Measurements from ENCODE around the gene NHSL1. TPM values are rescaled to one million over a fixed set of nuclear protein-coding genes. Genes with fewer than 3 reads are reported as not detected.

The NHSL1 gene
- polyA plus RNA-seq, 4 donors, result 11.3 to 71.0 (median 23.8) TPM

DNA sequence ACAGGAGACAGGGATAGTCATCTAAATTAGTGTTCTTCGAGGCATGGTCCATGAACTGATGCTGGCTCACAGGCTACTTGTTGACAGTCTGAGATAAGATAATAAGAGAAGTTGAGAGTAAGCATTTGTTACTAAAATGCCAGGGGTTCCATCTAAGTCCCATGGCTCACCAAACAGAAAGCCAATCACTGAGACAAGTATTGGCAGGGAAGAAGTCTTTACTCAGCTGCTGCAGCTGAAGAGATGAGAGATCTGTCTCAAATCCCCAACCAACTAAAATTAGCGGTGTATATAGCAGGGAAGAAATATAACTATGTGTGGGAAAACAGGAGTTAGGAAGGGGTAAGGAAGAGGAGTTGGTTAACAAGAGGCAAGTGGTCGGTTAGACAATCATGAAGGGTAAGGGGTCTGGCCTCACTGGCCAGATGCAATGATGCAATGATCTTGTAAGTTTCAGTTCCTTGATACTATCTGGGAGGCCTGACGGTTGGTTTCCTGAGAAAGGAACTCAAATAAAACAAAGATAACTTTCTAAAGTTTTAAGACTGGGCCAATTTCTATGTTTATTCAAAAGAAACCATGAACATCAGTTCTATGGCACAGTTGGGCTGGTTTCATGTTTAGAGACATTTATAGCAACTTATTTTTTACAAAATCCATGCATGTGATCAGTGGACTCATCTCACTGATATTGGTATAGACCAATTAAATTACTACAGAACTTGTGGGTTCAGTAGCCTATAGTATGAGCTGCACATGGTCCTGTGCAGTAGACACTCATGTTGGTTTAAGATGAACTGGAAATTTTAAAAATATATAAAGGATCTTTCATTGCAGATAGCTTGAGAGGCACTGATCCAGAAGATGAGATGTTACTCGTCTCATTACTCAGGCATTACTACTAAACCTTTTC lies 105.2 kb downstream of the NHSL1 start:
- no peak for DNase-seq
- H3K4me1 ChIP-seq (ENCODE audit: control insufficient read depth in 3 of 3, insufficient read depth in 2 of 3, low read depth in 1 of 3, low read length in 2 of 3), result no peaks in the 10 kb centered on the region
- H3K36me3 ChIP-seq (ENCODE audit: control insufficient read depth in 3 of 3, insufficient read depth in 2 of 3, low read depth in 1 of 3, low read length in 3 of 3), result no peaks in the 10 kb centered on the region
- FAIRE-seq, result no peak
- WGBS, 3 donors, result 76 to 84% (median 81%) methylated on average over 5 of the region's 5 CpGs
- H3K27me3 ChIP-seq (ENCODE audit: control insufficient read depth in 3 of 3, insufficient read depth in 3 of 3, low read length in 3 of 3), result no peaks in the 10 kb centered on the region
- H3K27ac ChIP-seq (ENCODE audit: low read depth in 1 of 3, low read length in 2 of 3), result no peak overlapping the region
- no peak overlapping the region for H3K4me3 ChIP-seq (ENCODE audit: low read depth in 1 of 3, low read length in 3 of 3)
- H3K9me3 ChIP-seq (ENCODE audit: control insufficient read depth in 2 of 2, insufficient read depth in 1 of 2, low read depth in 1 of 2, low read length in 1 of 2), result no peaks in the 10 kb centered on the region

- Histone ChIP-seq H3K4me3 (ENCODE audit: low read depth in 1 of 3, low read length in 3 of 3) (no peak overlapping the region), H3K27ac (ENCODE audit: low read depth in 1 of 3, low read length in 2 of 3) (no peak overlapping the region), H3K36me3 (ENCODE audit: control insufficient read depth in 3 of 3, insufficient read depth in 2 of 3, low read depth in 1 of 3, low read length in 3 of 3) (peaks cover 0 to 2% (median 0%) of the 10 kb centered on the region in 3 donors), H3K27me3 (ENCODE audit: control insufficient read depth in 3 of 3, insufficient read depth in 3 of 3, low read length in 3 of 3) (no peaks in the 10 kb centered on the region), H3K4me1 (ENCODE audit: control insufficient read depth in 3 of 3, insufficient read depth in 2 of 3, low read depth in 1 of 3, low read length in 2 of 3) (no peaks in the 10 kb centered on the region), H3K9me3 (ENCODE audit: control insufficient read depth in 2 of 2, insufficient read depth in 1 of 2, low read depth in 1 of 2, low read length in 1 of 2) (no peaks in the 10 kb centered on the region)
- DNase-seq, result no peak
- no peak for FAIRE-seq
- 81 to 89% (median 89%) methylated on average over 5 of the region's 5 CpGs for WGBS, 3 donors
Measured at GRCh38 chr6:138389551-138389950, 109.7 kb downstream of the NHSL1 start.

DNA sequence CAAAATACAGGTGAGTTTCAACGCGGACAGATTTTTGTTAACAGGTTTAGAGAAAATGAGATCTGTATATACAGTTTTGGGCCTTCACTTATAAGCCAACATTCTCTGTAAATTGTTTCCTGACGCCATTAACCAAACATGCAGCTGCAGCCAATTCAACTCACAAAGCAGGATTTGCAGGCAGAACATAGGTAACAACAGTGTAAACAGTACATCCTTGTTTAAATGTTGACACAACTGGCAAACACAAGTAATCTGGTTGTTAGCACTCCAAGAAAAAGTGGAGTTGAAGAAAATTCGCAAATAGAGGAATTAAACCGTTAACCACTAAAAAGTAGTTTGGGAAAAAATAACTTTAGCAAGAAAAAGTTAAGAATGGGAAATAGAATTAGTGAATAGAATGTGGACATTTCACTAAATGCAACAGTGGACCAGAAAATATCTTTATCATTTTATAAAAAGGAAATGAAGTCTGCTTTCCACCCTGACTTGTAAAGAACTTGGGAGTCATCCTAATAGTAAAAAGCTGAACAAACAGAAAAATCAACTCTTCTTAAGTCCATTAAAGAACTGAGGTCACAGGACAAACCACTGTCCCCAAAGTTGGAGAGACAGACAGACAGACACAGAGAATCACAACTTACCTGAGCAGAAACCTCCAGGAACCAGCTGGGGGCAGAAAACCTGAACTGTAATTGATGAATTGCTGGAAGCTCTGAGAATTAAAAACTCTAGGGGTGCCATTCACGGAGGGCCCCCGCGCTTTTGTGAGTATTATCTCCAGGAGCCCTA lies 111.5 kb downstream of the NHSL1 start:
- no peaks in the 10 kb centered on the region for H3K9me3 ChIP-seq (ENCODE audit: control insufficient read depth in 2 of 2, insufficient read depth in 1 of 2, low read depth in 1 of 2, low read length in 1 of 2)
- H3K27ac ChIP-seq (ENCODE audit: low read depth in 1 of 3, low read length in 2 of 3), result no peak overlapping the region
- no peaks in the 10 kb centered on the region for H3K27me3 ChIP-seq (ENCODE audit: control insufficient read depth in 3 of 3, insufficient read depth in 3 of 3, low read length in 3 of 3)
- peaks cover 0 to 2% (median 0%) of the 10 kb centered on the region in 3 donors for H3K36me3 ChIP-seq (ENCODE audit: control insufficient read depth in 3 of 3, insufficient read depth in 2 of 3, low read depth in 1 of 3, low read length in 3 of 3)
- FAIRE-seq (no peak), DNase-seq (no peak)
- 83 to 87% (median 83%) methylated on average over 8 of the region's 8 CpGs for WGBS, 3 donors
- H3K4me3 ChIP-seq (ENCODE audit: low read depth in 1 of 3, low read length in 3 of 3), result no peak overlapping the region
- H3K4me1 ChIP-seq (ENCODE audit: control insufficient read depth in 3 of 3, insufficient read depth in 2 of 3, low read depth in 1 of 3, low read length in 2 of 3), result no peaks in the 10 kb centered on the region

DNA sequence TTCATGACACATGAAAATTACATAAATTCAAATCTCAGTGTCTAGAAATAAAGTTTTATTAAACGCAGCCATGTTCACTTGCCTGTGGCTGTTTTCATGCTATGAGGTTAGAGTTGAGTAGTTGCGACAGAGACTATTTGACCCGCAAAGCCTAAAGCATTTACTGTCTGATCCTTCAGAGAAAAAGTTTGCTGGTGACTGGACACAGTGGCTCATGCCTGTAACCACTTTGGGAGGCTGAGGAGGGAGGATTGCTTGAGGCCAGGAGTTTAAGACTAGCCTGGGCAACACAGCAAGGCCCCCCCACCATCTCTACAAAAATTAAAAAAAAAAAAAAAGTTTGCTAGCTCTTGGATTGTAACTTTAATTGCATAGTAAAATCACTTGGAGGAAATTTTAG lies 112.4 kb downstream of the NHSL1 start:
- no peak for FAIRE-seq
- 95 to 98% (median 95%) methylated on average over 3 of the region's 3 CpGs for WGBS, 3 donors

GRCh38 chr6:138383776-138384175 lies 115.5 kb downstream of the NHSL1 start:
- Histone ChIP-seq H3K4me1 (ENCODE audit: control insufficient read depth in 3 of 3, insufficient read depth in 2 of 3, low read depth in 1 of 3, low read length in 2 of 3) (no peaks in the 10 kb centered on the region), H3K27ac (ENCODE audit: low read depth in 1 of 3, low read length in 2 of 3) (no peak overlapping the region), H3K9me3 (ENCODE audit: control insufficient read depth in 2 of 2, insufficient read depth in 1 of 2, low read depth in 1 of 2, low read length in 1 of 2) (no peaks in the 10 kb centered on the region), H3K4me3 (ENCODE audit: low read depth in 1 of 3, low read length in 3 of 3) (no peak overlapping the region), H3K36me3 (ENCODE audit: control insufficient read depth in 3 of 3, insufficient read depth in 2 of 3, low read depth in 1 of 3, low read length in 3 of 3) (peaks cover 0 to 2% (median 0%) of the 10 kb centered on the region in 3 donors), H3K27me3 (ENCODE audit: control insufficient read depth in 3 of 3, insufficient read depth in 3 of 3, low read length in 3 of 3) (no peaks in the 10 kb centered on the region)
- FAIRE-seq (no peak), DNase-seq (no peak)
- 73 to 78% (median 77%) methylated on average over 3 of the region's 3 CpGs for WGBS, 3 donors

More for the DNA sequence above, 112.4 kb downstream of the NHSL1 start:
- H3K27me3 ChIP-seq (ENCODE audit: control insufficient read depth in 3 of 3, insufficient read depth in 3 of 3, low read length in 3 of 3), result no peaks in the 10 kb centered on the region
- DNase-seq, result no peak
- no peaks in the 10 kb centered on the region for H3K9me3 ChIP-seq (ENCODE audit: control insufficient read depth in 2 of 2, insufficient read depth in 1 of 2, low read depth in 1 of 2, low read length in 1 of 2)
- no peak overlapping the region for H3K27ac ChIP-seq (ENCODE audit: low read depth in 1 of 3, low read length in 2 of 3)
- peaks cover 0 to 2% (median 0%) of the 10 kb centered on the region in 3 donors for H3K36me3 ChIP-seq (ENCODE audit: control insufficient read depth in 3 of 3, insufficient read depth in 2 of 3, low read depth in 1 of 3, low read length in 3 of 3)
- H3K4me1 ChIP-seq (ENCODE audit: control insufficient read depth in 3 of 3, insufficient read depth in 2 of 3, low read depth in 1 of 3, low read length in 2 of 3), result no peaks in the 10 kb centered on the region
- no peak overlapping the region for H3K4me3 ChIP-seq (ENCODE audit: low read depth in 1 of 3, low read length in 3 of 3)

DNA sequence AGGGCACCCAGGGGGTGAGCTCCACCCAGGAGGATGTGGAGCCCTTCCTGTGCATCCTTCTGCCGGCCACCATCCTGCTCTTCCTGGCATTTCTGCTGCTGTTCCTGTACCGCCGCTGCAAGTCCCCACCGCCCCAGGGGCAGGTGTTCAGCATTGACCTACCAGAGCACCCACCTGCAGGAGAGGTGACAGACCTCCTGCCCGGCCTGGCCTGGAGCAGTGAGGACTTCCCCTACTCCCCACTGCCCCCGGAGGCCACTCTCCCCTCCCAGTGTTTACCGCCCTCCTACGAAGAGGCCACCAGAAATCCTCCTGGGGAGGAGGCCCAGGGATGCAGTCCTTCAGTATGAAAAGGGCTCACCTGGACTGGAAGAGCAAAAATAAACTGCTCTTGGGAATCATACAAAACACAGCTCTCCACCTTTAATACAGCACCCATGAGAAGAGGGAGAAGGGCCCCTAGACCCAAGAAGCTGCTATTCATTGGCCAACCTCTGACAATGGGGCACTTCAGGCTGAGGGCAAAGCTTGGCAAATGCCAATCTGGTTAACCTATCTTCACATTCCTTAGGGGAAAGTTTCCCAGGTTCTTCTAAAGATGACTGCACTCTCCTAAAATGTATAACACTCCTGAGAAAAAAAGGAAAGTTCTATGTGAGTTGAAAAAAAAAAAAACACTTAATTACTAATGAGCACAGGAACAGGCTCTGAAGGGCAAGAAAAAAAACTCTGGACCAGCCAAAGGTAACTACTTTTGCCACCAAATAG lies 116.6 kb downstream of the NHSL1 start:
- no peak for FAIRE-seq
- peaks cover 0 to 2% (median 0%) of the 10 kb centered on the region in 3 donors for H3K36me3 ChIP-seq (ENCODE audit: control insufficient read depth in 3 of 3, insufficient read depth in 2 of 3, low read depth in 1 of 3, low read length in 3 of 3)
- DNase-seq, result no peak
- no peaks in the 10 kb centered on the region for H3K9me3 ChIP-seq (ENCODE audit: control insufficient read depth in 2 of 2, insufficient read depth in 1 of 2, low read depth in 1 of 2, low read length in 1 of 2)
- H3K27me3 ChIP-seq (ENCODE audit: control insufficient read depth in 3 of 3, insufficient read depth in 3 of 3, low read length in 3 of 3), result no peaks in the 10 kb centered on the region
- H3K4me1 ChIP-seq (ENCODE audit: control insufficient read depth in 3 of 3, insufficient read depth in 2 of 3, low read depth in 1 of 3, low read length in 2 of 3), result no peaks in the 10 kb centered on the region
- WGBS, 3 donors, result 83 to 86% (median 84%) methylated on average over 8 of the region's 8 CpGs
- H3K4me3 ChIP-seq (ENCODE audit: low read depth in 1 of 3, low read length in 3 of 3), result no peak overlapping the region
- no peak overlapping the region for H3K27ac ChIP-seq (ENCODE audit: low read depth in 1 of 3, low read length in 2 of 3)

DNA sequence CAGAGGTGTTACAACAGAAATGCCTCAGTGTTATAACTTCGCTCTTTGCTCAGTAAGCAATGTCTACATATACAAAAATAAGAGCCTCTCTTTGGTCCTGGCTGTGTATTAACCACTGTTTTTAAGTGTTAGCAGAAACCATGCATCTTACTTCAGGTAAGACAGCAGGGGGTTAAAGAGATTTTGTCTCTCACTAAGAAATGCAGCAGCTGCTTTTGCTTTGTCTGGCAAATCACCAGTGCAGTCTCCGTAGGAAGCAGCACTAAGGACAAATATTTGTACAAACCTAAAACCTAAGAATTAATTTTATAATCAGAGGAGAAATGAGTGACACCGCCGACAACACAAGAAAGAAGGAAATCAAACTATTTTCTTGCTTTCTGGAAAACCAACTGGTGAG lies 120.8 kb downstream of the NHSL1 start:
- Histone ChIP-seq H3K9me3 (ENCODE audit: control insufficient read depth in 2 of 2, insufficient read depth in 1 of 2, low read depth in 1 of 2, low read length in 1 of 2) (no peaks in the 10 kb centered on the region), H3K4me1 (ENCODE audit: control insufficient read depth in 3 of 3, insufficient read depth in 2 of 3, low read depth in 1 of 3, low read length in 2 of 3) (peaks cover 0 to 4% (median 0%) of the 10 kb centered on the region in 3 donors), H3K36me3 (ENCODE audit: control insufficient read depth in 3 of 3, insufficient read depth in 2 of 3, low read depth in 1 of 3, low read length in 3 of 3) (no peaks in the 10 kb centered on the region), H3K4me3 (ENCODE audit: low read depth in 1 of 3, low read length in 3 of 3) (no peak overlapping the region), H3K27me3 (ENCODE audit: control insufficient read depth in 3 of 3, insufficient read depth in 3 of 3, low read length in 3 of 3) (no peaks in the 10 kb centered on the region), H3K27ac (ENCODE audit: low read depth in 1 of 3, low read length in 2 of 3) (no peak overlapping the region)
- WGBS, 3 donors, result 72 to 78% (median 72%) methylated on average over 4 of the region's 4 CpGs
- no peak for DNase-seq
- no peak for FAIRE-seq

GRCh38 chr6:138377844-138378243 lies 121.5 kb downstream of the NHSL1 start, which contains the start of gene SMIM28:
TSS of gene SMIM28 (plus strand) at chr6:138377905. CDS start at chr6:138378073, 168 bp downstream.
- Histone ChIP-seq H3K4me3 (ENCODE audit: low read depth in 1 of 3, low read length in 3 of 3) (no peak within 1 kb of the TSS), H3K9me3 (ENCODE audit: control insufficient read depth in 2 of 2, insufficient read depth in 1 of 2, low read depth in 1 of 2, low read length in 1 of 2) (no peaks in the 10 kb centered on the region), H3K4me1 (ENCODE audit: control insufficient read depth in 3 of 3, insufficient read depth in 2 of 3, low read depth in 1 of 3, low read length in 2 of 3) (peaks cover 0 to 4% (median 0%) of the 10 kb centered on the region in 3 donors), H3K27ac (ENCODE audit: low read depth in 1 of 3, low read length in 2 of 3) (no peak within 1 kb of the TSS), H3K27me3 (ENCODE audit: control insufficient read depth in 3 of 3, insufficient read depth in 3 of 3, low read length in 3 of 3) (no peaks in the 10 kb centered on the region), H3K36me3 (ENCODE audit: control insufficient read depth in 3 of 3, insufficient read depth in 2 of 3, low read depth in 1 of 3, low read length in 3 of 3) (no peaks in the 10 kb centered on the region)
- no peak for FAIRE-seq
- WGBS, 3 donors, result 79 to 89% (median 88%) methylated on average over 6 of the region's 6 CpGs
- no peak for DNase-seq

Measured in small intestine (tissue), 7 donors.